GM19328 (cell line): ENCODE results near the gene C6orf132.
"Not testable (repeated sequence)": the region's sequence is repeated elsewhere in the genome, so short reads cannot be mapped to it uniquely, and the experiment has no call there.

ENCODE experiments used
- ATAC-seq: cut with Tn5 transposase; IDR thresholded peaks from one replicate; pipeline ENCODE4 v1.9.1; 2021; ENCODE audit warnings: mild to moderate bottlenecking, moderate library complexity; ENCODE audit not compliant: unreplicated experiment

The C6orf132 gene

DNA sequence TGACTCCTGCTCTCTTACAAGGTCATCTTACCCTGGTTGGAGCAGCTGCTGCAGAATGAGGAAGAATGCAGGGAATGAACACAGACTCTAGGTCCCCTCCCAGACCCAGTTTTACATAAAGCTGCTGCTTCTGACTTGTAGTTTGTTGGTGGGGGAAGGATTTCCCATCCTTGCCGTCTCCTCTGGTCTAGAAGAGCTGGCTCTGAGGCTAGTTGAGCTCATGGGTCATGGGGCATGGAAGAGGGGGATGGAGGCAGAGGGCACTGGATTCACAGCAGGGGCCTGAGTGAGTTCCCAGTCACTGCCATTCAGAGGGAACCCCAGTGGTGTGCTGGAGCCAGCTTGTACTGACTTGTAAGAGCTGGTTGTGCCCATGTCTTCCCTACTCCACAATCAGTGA is 21.6 kb upstream of the C6orf132 start:
- no peak for ATAC-seq

DNA sequence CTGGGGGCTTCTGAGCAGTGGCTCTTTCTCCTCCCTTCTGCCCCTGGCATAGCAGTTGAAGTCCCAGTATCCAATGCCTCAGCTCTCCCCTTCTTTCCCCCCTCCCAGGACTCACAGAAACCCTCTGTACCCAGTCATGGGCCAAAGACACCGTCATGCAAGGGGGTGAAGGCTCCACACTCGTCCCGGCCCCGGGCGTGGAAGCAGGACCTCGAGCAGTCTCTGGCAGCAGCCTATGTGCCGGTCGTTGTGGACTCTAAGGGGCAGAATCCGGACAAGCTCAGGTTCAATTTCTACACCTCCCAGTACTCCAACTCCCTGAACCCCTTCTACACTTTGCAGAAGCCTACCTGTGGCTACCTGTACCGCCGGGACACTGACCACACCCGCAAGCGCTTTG is 20.4 kb upstream of the C6orf132 start:
- no peak for ATAC-seq

DNA sequence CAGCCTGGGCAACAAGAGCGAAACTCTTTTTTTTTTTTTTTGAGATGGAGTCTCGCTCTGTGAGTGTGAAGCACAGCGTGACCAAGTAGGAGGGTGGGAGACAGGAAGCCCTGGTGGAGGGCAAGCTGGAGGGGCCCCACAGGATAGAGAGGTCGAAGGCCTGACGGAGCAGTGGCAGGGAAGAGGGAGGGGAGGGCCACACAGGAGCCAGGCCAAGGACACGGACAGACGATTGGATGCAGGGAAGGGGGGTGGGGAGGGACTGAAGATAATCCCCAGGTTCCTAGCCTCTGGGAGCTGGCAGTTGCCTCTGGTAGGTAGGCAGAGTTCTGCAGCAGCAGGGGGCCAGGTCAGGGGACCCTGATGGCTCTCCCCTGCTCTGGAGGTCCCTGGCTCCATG is 20.0 kb upstream of the C6orf132 start:
- no peak for ATAC-seq

DNA sequence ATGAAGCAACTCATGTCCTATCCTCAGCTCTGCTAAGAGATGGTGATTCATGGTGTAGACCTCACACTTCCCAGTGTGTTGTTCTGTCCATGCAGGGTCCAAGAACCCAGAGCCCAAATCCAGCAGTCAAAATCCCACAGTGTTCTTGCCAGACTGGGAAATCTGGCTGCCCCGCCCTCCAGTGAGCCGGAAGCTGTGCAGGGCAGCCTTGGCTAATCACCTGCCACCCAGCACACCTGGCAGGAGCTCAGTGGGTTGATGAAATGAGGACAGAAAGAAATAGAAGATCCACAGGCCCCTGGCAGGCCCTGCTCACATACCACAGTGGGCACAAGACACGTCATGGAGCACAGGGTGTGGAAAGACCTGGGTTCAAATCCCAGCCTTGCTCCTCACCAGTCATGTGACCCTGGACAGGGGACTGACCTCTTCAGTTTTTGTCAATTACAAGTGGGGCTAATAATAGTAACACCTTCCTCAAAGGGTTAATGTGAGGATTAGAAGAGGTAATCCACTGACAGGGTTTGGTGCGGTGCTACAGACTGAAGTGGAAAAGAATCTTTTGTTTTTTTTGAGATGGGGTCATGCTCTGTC is 17.1 kb upstream of the C6orf132 start:
- ATAC-seq = no peak

DNA sequence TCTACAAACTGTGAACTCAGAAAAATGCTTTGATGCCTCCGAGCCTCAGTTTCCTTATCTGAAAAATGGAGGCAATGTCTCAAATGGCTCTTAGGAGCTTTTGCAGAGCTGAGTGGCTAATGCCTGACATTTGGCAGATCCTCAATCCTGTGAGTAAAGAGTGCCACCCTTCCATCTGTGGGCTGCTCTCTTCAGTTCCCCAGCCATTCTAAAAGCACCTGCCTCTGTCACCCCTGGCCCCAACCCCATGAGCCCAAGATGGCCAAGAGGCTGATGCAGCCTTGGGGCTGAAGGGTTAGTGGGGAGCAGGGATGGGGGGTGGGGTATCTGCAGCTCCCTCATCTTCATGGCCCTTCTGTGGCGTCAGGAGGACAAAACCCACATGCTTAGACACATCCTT is 16.2 kb upstream of the C6orf132 start:
- ATAC-seq = no peak

DNA sequence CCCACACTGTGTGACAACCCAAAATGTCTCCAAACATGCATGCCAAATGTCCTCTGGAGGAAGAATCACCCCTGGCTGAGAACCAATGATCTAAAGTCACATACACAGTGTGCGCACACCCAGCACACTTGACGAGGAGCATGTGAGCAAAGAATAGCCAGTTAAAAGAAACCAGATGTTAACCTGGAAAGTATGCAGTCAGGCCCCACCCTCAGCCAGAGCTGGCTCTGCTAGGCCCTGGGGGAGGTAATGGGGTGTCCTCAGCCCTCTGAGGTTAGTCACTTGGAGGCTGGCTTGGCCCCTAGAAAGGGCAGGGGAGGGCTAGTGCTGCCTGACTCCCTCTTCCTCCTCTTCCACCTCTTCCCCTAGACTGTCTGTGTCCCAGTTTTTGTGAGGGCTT is 15.6 kb upstream of the C6orf132 start:
- no peak for ATAC-seq

DNA sequence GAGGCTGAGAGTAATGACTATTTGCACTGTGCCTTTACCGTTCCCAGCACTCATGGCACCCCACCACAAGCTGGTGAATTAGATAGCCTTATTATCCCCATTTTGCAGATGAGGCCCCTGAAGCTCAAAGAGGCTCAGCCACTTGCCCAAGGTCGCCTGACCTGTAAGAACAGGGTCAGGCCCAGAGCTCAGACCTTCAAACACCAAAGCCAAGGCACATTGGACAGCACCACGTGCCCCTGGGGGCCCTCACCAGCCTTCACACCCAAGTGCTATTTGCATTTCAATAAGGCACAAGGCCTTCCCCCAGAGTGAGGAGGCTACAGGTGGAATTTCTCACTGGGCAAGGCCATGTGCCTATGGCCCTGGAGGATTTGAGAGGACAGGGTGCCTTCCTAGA is 14.2 kb upstream of the C6orf132 start:
- no peak for ATAC-seq

DNA sequence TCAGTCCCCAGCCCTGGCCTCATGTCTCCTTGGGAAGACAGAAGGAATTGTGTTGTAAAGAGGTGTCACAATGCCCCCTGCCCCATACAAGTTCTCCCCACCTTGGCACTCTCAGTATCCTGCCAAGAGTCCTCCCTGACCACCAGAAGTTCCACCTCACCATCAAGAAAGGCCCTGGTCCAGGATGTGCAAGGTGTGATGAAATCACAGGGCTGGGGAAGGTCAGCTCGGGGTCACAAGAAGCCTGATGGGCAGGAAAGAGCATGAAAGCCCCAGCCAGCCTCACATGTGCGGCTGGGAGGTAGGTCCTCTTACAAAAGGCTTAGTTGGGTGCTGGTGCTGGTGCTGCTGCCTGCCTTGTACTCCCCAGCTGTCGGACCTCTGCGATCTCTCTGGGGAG is 12.9 kb upstream of the C6orf132 start:
- no peak for ATAC-seq

DNA sequence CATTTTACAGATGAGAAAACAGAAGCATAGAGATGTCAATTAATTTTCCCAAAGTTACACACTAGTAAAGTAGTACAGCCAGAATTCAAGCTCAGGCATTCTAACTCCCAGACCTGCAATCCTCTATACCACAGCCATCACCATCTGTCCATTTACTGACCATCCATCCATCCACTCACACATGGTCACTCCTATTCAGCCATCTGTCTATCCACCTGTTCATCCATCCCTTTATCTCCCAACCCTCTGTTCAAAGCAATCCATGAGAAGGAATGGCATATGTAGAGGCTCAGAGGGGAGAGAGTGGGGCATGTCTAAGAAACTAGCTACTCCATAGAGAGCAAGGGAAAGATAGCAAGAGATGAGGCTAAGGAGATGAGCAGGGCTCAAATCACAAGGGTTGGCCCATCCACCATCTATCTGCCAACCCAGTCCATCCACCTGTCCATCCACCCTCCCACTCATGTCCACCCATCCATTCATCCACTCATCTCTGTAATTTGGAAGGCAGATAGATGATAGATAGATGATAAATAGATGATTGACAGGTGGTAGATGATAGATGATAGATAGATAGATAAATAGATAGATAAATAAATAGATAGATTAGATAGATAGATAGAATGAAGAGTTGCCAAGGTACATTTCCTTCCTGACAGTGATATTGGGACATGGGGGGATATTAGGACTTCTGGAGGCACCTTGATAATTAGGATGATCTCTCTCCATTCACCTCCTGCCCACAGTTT is 12.2 kb upstream of the C6orf132 start:
- no peak for ATAC-seq

DNA sequence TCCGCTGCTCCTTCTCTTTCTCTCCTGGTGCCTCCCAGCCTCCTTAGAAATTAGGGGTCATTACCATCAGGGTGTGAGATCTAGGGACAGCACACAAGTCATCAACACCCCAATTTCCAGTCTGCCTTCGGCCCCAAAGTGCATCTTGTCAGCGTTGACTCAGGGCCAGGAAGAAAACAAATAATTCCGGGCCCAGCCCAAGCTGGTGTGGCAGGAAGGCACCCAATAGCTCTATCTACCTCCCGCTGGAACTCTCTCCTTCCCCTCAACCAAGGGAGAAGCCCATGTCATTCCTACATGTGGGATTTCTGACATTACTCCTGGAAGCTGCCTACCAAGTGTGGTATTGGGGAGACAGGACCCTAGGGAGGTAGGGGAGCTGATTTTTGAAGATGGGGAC is 11.5 kb upstream of the C6orf132 start:
- ATAC-seq = no peak

DNA sequence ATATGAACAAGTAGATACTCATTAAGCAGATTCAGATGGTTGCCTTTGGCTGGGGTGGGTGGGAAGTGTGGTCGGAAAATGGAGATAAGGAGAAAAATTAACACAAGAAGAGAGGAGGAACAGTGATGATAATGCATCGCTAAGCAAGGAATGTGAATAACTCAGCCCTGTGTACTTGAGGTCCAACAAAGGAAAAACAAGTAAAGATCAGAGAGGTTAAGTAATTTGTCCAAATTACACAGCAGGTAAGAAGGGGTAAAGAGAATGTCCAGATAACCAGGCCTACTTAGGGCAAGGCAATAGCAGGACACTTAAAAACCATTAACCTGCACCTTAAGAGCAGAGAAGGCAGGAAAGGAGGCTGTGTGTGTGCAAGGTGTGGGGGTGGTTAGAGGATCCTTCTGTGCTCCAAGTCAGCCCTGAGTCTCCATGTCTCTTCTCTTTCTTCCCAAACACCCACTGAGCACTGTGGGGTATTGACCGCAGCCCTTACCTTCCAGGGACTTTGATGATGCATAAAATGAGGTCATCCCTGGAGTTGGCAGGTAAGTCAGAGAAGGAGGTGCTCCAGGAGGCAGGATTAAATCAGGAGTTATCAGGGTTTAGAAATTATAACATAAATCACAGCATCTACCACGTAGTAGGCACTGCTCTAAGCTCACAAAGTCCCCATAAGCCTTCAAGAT is 10.3 kb upstream of the C6orf132 start:
- not testable (repeated sequence) for ATAC-seq

DNA sequence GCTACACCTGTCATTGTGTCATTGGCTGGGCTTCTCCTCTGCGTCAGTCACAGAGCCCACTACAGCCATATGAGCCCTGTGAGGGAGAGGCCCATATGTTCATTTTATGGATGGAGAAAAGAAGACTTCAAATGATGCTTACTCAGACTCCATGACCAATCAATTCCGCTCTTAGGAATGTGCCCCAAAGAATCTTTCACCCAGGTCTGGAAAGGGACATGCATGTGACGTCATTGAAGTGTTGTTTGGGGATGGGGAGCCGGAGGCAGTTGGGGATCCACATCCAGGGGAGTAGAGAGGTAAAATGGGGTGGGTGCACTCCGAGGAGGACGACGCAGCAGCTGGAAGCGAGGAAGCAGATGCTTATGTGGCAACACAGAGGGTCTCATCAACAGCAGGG is 9.6 kb upstream of the C6orf132 start:
- no peak for ATAC-seq

DNA sequence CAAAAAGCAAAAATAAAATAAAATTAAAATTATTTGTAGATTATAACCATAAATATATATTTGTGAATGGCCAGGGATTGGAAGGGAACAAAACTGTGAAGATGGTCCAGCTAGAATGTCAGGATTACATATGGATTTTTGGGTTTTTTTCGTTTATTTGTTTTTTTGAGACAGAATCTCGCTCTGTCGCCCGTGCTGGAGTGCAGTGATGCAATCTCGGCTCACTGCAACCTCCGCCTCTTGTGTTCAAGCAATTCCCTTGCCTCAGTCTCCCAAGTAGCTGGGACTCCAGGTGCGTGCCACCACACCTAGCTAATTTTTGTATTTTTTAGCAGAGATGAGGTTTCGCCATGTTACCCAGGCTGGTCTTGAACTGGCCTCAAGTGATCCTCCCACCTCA is 7.8 kb upstream of the C6orf132 start:
- no peak for ATAC-seq

DNA sequence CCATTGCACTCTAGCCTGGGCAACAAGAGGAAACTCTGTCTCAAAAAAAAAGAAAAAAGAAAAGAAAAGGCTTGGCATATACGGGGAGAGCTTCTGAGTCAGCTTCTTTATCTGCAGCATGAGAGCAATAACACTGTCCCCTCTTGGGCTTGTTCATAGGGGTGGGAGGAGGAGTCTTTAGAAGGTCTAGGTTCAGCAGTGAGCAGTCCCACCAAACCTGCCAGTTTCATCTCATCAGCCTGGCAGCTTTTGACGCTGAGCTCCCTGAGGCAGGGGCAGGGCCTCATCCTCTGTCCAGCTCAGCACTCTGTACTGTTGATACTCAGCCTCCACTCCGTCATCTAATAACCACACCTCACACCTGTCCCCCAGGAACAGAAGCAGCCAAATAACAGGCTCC is 5.6 kb upstream of the C6orf132 start:
- ATAC-seq = no peak

DNA sequence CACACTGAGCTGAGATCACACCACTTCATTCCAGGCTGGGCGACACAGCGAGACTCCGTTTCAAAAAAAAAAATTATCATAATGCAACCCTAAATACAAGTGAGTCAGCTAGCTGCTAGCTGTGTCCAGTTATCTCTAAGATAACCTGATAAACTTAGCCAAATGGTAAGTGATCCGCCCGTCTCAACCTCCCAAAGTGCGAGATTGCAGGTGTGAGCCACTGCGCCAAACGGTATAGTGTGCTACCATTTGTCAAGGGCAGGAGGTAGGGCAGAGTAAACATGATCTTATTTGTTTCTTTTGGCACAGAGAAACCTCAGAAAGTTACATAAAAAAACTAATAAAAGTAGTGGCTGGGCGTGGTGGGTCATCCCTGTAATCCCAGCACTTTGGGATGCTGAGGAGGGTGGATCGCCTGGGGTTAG is 4.7 kb upstream of the C6orf132 start:
- ATAC-seq = no peak

DNA sequence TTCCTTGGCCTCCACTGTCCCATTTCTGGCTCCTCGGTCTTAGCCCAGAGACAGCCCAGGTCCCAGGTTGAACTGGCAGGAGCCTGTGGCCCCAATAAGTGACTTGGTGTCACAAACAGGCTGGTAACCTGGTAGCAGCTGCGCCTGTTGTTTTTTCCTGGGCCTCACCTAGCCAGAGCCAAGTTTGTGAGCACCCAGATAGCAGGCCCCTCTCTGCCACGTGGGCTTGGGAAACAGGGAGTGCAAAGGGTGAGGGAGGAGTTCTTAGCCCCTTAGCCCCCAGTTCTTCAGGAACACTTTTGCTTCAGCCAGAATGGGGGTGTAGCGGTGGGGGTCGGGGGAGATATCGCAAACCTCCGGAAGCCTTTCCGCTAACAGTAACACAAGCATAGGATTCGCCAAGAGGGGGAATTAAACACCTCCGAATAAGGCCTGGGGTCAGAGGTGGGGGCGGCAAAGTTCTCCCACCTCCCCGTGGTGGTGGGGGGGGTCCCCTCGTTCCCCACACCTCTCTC is 760 bp downstream of the C6orf132 start:
- ATAC-seq = no peak

DNA sequence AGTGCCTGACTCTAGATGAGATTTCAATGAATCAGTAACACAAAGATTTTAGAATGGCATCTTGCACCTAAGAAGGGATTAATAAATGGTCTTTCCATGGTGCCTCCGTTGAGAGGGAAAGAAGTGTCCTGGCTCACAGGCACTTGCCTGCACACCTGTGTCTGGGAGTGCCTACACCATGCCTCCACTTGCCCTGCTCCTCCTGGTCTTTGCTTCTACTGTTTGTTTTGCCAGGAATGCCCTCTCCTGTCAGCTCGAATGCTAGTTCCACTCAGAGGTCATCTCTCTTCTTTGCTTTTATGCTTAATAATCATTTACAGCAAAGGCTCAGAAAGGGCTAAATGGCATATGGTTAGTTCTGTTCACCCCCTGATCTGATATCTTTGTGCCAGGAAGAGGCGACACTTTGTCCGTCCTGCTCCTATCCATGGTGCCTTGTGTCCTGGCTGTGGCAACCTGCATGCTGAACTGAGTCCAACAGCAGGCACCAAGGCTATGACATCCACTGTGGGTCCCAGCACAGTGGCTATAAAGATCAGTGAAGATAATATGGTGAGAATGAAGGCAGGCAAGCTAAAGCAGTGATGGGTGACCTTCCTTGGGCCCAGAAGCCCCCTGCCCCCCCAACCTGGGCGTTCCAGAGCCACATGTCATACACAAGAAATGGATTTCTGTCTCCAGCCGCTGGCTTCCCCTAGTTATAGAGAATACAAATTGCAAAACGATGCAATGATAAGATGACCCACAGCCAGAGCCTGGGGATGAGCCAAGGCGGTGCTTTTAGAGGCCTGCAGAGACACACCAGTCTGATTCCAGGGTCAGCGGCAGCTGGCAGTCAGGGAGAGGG is 1.4 kb downstream of the C6orf132 start:
- ATAC-seq = no peak

DNA sequence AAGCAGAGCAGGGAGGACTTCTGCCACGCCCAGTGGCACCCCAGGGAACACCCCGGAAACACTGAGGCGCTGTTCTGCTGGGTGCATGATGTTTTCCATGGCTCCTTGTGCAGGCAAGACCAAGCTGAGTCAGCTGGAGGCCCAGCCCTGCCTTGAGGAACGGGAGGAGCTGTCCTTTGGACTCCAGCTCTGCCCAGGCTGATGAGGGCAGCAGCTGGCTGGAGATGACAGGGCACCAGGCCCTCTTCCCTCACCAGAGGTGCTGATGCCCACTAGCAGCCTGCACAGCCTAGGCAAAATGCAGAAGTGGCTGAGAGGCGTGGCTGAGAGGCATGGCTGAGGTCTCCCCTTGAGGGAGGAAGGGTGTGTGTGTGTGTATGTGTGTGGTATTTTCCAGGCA is 2.4 kb downstream of the C6orf132 start:
- no peak for ATAC-seq

DNA sequence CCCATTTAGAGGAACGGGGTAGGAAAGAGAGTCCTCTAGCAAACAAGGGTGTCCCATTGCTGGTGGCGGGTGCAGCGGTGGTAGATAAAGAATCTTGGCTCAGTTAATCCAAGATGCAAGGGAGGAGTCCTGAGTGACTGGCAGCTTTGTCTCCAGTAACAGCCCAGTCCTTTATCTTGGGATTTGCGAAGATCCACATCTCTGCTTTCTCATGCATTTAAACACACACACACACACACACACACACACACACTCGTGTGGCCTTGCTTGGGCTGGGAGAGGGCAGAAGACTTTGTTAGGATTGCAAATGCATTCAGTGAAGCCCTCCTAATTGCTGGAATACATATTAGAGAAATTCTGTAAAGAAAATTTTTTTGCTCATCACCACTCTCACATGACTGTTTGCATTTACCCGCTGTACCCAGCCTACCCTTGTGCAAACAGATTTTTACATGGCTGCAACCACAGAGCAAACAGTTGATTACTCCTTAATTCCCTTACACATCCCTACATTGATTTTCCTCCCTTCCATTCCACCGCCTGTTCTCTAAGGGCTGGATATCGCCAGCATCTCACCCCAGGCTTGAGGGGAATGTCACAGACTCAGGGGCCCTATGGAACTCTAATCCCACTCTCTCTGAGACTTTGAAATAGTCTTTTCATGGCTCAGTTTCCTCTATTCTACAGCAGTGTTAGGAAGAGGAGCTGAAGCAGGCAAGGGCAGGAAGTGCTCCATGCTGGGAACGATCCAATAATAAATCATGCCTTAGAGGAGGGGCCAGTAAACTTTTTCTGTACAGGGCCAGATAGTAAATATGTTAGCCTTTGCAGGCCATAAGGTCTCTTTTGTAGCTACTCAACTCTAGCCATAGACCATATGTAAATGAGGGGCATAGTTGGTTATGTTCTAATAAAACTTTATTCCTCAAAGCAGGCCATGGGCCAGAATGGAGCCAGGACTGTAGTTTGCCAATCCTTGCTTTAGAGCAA is 3.5 kb downstream of the C6orf132 start:
- ATAC-seq = no peak

DNA sequence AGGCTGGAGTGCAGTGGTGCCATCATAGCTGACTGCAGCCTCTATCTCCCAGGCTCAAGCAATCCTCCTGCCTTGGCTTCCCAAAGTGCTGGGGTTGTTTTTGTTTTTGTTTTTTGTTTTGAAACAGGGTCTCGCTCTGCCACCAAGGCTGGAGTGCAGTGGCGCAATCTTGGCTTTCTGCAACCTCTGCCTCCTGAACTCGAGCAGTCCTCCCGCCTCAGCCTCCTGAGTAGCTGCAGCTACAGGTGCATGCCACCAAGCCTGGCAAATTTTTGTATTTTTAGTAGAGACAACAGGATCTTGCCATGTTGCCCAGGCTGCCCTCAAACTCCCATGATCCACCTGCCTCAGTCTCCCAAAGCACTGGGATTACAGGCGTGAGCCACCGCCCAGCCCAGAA is 4.2 kb downstream of the C6orf132 start:
- ATAC-seq = no peak
